ENCODE measurements around the gene ZNF655.
"Not testable (repeated sequence)": the region's sequence is repeated elsewhere in the genome, so short reads cannot be mapped to it uniquely, and the experiment has no call there.

Gene ZNF655

GRCh38 chr7:99558306-99559174, at the start of gene ZNF655:
TSS of gene ZNF655 (plus strand) at chr7:99558642. CDS start at chr7:99560560, 1,918 bp downstream.
- peak; percentile 97 for DNase-seq (ENCODE audit: low spot score)

- peak; percentile 24 for DNase-seq (ENCODE audit: low spot score)
These were observed 44.4 kb upstream of the ZNF655 start for GRCh38 chr7:99514050-99514449.

- no peak for DNase-seq (ENCODE audit: low spot score)
These were observed 37.0 kb upstream of the ZNF655 start for GRCh38 chr7:99521399-99521798.

- no peak for DNase-seq (ENCODE audit: low spot score)
These were observed 32.6 kb upstream of the ZNF655 start for GRCh38 chr7:99525713-99526440.

- no peak for DNase-seq (ENCODE audit: low spot score)
These were observed 27.1 kb upstream of the ZNF655 start for GRCh38 chr7:99531354-99531765.

- no peak for DNase-seq (ENCODE audit: low spot score)
These were observed 22.8 kb upstream of the ZNF655 start for GRCh38 chr7:99535667-99536066.

GRCh38 chr7:99539213-99539811, 19.1 kb upstream of the ZNF655 start:
- no peak for DNase-seq (ENCODE audit: low spot score)

GRCh38 chr7:99540542-99540941, 17.9 kb upstream of the ZNF655 start:
- no peak for DNase-seq (ENCODE audit: low spot score)

- no peak for DNase-seq (ENCODE audit: low spot score)
These were observed 17.2 kb upstream of the ZNF655 start for GRCh38 chr7:99541212-99541611.

GRCh38 chr7:99543081-99543671, 15.3 kb upstream of the ZNF655 start:
- no peak for DNase-seq (ENCODE audit: low spot score)

- DNase-seq (ENCODE audit: low spot score): no peak
These were observed 14.5 kb upstream of the ZNF655 start for GRCh38 chr7:99543916-99544315.

GRCh38 chr7:99545308-99545707, 13.1 kb upstream of the ZNF655 start:
- DNase-seq (ENCODE audit: low spot score): not testable (repeated sequence)

GRCh38 chr7:99549545-99549944, 8.9 kb upstream of the ZNF655 start:
- DNase-seq (ENCODE audit: low spot score): not testable (repeated sequence)

GRCh38 chr7:99551334-99551733, 7.1 kb upstream of the ZNF655 start:
- DNase-seq (ENCODE audit: low spot score): peak; percentile 31

GRCh38 chr7:99551767-99552463, 6.5 kb upstream of the ZNF655 start, which contains the start of gene FAM200A:
TSS of gene FAM200A (minus strand) at chr7:99552114. CDS start at chr7:99548407, 3,707 bp downstream.
- peak; percentile 95 for DNase-seq (ENCODE audit: low spot score)

GRCh38 chr7:99553039-99553438, 5.4 kb upstream of the ZNF655 start:
- no peak for DNase-seq (ENCODE audit: low spot score)

- no peak for DNase-seq (ENCODE audit: low spot score)
These were observed 3.5 kb upstream of the ZNF655 start for GRCh38 chr7:99554939-99555338.

GRCh38 chr7:99557196-99557607, 1.2 kb upstream of the ZNF655 start:
- no peak for DNase-seq (ENCODE audit: low spot score)

- DNase-seq (ENCODE audit: low spot score): no peak
These were observed 519 bp upstream of the ZNF655 start for GRCh38 chr7:99557940-99558305.

- no peak for DNase-seq (ENCODE audit: low spot score)
These were observed 903 bp downstream of the ZNF655 start for GRCh38 chr7:99559175-99559915.

All from hepatic stellate cell (primary cell).